ENCODE measurements around the gene ZDHHC21. TPM values are rescaled to one million over a fixed set of nuclear protein-coding genes. Genes with fewer than 3 reads are reported as not detected.

ZDHHC21 gene
- total and polyA plus RNA-seq, 9 of the 15 experiments (the other 6 are each of a cell fraction or from before 2014, with no cell fraction given) = 0.10 to 1.9 (median 1.00) TPM

GRCh38 chr9:14671377-14671776 is 21.9 kb downstream of the ZDHHC21 start:
- no TSS peak for BruUV-seq (replicated peaks)
- in situ Hi-C loops (cut with MboI) = loop anchor here (25.0 kb wide), 1 partner anchor 466 kb away; no protein-coding TSS in a partner anchor
- FAIRE-seq = no peak
- H4K20me1 ChIP-seq (replicated peaks; ENCODE audit: control insufficient read depth, insufficient read depth, low read length) = no peaks in the 10 kb centered on the region
- H3K4me2 ChIP-seq (ENCODE audit: insufficient read depth, low read length) = no peak overlapping the region
- no peaks in the 10 kb centered on the region for H3K79me2 ChIP-seq (ENCODE audit: control insufficient read depth, insufficient read depth, low read length)
- DNase-seq (ENCODE audit: extremely low read depth in 1 of 4, low spot score in 3 of 4) = no peak
- no peaks in the 10 kb centered on the region for H3K4me1 ChIP-seq (replicated peaks in 1 of 2; ENCODE audit: control insufficient read depth in 2 of 2, insufficient read depth in 2 of 2, low read length in 2 of 2)
- H3K4me3 ChIP-seq = no peak overlapping the region
- intact Hi-C loops (cut with micrococcal nuclease) = no loop called here
- no peak overlapping the region for H3K27ac ChIP-seq (ENCODE audit: extremely low read depth, low read depth, low read length)
- no peak overlapping the region for H3K9ac ChIP-seq (ENCODE audit: insufficient read depth in 1 of 2, low read depth in 2 of 2, low read length in 2 of 2)
- ChIA-PET POLR2A (no interaction called here), CTCF (ENCODE audit: low intra/inter-chr PET ratio) (no interaction called here)
- no peak for ATAC-seq
- no peaks in the 10 kb centered on the region for H3K9me3 ChIP-seq (replicated peaks; ENCODE audit: control insufficient read depth, insufficient read depth, low read depth, low read length)
- H3K27me3 ChIP-seq (ENCODE audit: control insufficient read depth in 2 of 2, insufficient read depth in 2 of 2, low read length in 2 of 2) = no peaks in the 10 kb centered on the region
- no peak overlapping the region for H2AFZ ChIP-seq (ENCODE audit: low read depth, low read length)
- H3K36me3 ChIP-seq (ENCODE audit: control insufficient read depth, insufficient read depth, low read length) = no peaks in the 10 kb centered on the region
- 13% methylated on average over 3 of the region's 3 CpGs for WGBS (ENCODE audit: insufficient coverage, low coverage, missing lambda C conversion rate)
- TF ChIP-seq ZNF398 (CRISPR knock-in tag; IDR thresholded peaks at IDR 0.05) = no peak
- no peak for TF ChIP-seq GTF2B (IDR thresholded peaks at IDR 0.05; ENCODE audit: extremely low read depth, insufficient read length)
- no peak for TF ChIP-seq SP2 (IDR thresholded peaks at IDR 0.05; ENCODE audit: extremely low read depth, low read depth, low read length, poor library complexity, severe bottlenecking)
- TF ChIP-seq MLX (CRISPR knock-in tag; conservative IDR thresholded peaks at IDR 0.05) = no peak
- TF ChIP-seq SAP30 (IDR thresholded peaks at IDR 0.05; ENCODE audit: borderline replicate concordance, insufficient read depth, low read depth, low read length, poor library complexity, severe bottlenecking) = no peak
- no peak for TF ChIP-seq ZBTB7A (IDR thresholded peaks at IDR 0.05; ENCODE audit: borderline replicate concordance, control insufficient read depth, low read depth, low read length)
- no peak for TF ChIP-seq SRSF9 (IDR thresholded peaks at IDR 0.05; ENCODE audit: borderline replicate concordance, low read depth, low read length)
- no peak for TF ChIP-seq SMARCC2 (IDR thresholded peaks at IDR 0.05; ENCODE audit: low read depth)
- no peaks in the 10 kb centered on the region for H3K9me1 ChIP-seq (ENCODE audit: control insufficient read depth, insufficient read depth, low read length)

All from K562 (cell line).